Neural cell (in vitro differentiated cells): ENCODE results near the gene FBXL17.
"Not testable (repeated sequence)": the region's sequence is repeated elsewhere in the genome, so short reads cannot be mapped to it uniquely, and the experiment has no call there.

Source experiments
- CTCF ChIP-seq: fragments of 450-650 bp; IDR thresholded peaks from 2 replicates; pipeline ENCODE4 v1.5.1; 2014; ENCODE audit warnings: antibody characterized with exemption, mild to moderate bottlenecking, moderate library complexity; ENCODE audit not compliant: poor library complexity, severe bottlenecking
- RAD21 ChIP-seq: fragments of 450-650 bp; conservative IDR thresholded peaks from 2 replicates; pipeline ENCODE4 v1.6.1; 2014; ENCODE audit warnings: antibody characterized with exemption, mild to moderate bottlenecking, moderate library complexity
- REST ChIP-seq: IDR thresholded peaks from 2 replicates; pipeline ENCODE4 v1.6.1; 2012; ENCODE audit warnings: borderline replicate concordance
- TAF1 ChIP-seq: IDR thresholded peaks from 2 replicates; pipeline ENCODE4 v1.6.1; 2012; ENCODE audit warnings: low read depth

- not testable (repeated sequence) for TF ChIP-seq CTCF, TAF1, REST, RAD21
These were observed 229.0 kb downstream of the FBXL17 start for GRCh38 chr5:108152854-108153253.
